ENCODE results near the gene DOCK3. TPM values are rescaled to one million over a fixed set of nuclear protein-coding genes. Genes with fewer than 3 reads are reported as not detected.

DOCK3 gene
- total RNA-seq, 1 experiment from 2014 or later = 8.3 TPM

DNA sequence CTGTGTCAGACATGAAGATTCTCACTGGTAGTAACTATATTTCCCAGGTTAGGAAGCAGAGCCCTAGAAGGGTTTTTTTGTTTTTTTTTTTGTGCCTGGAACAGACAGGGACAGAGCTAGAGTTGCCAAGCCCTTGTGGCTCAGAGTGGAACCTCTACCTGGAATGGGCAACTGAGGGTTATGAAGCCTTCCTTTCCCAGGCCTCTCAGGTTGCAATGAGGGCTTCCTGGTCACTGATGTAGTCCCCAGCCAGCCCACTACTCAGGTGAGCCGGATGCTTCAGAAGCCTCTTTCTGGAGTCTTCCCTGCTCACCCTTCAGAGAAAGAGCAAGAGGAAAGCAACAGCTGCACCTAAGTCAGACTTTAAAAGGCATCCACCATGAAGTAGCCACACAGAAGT lies 661.5 kb downstream of the DOCK3 start:
- no peak overlapping the region for H2BK12ac ChIP-seq (ENCODE audit: insufficient read length, low read depth, low read length)
- no CpG with 5 or more reads among the region's 1 CpG for WGBS (ENCODE audit: extremely low coverage, insufficient read length, low lambda C conversion rate)
- no peak overlapping the region for H4K5ac ChIP-seq (ENCODE audit: insufficient read length, low read depth, low read length)
- peak; percentile 39 for DNase-seq
- no peak overlapping the region for H3K9ac ChIP-seq (ENCODE audit: extremely low read depth, insufficient read length, low read length)
- H3K9me3 ChIP-seq (ENCODE audit: control insufficient read depth, low read depth, low read length) = no peaks in the 10 kb centered on the region
- no peak overlapping the region for H2BK120ac ChIP-seq (ENCODE audit: low read depth, low read length, poor library complexity, severe bottlenecking)
- H3K4me1 Mint-ChIP-seq = peaks cover 20 to 23% of the 10 kb centered on the region in 2 experiments
- no peak overlapping the region for H3K23ac ChIP-seq (ENCODE audit: insufficient read length, low read depth, low read length)
- no peak overlapping the region for H2AK5ac ChIP-seq (ENCODE audit: insufficient read length, low read length)
- H3K36me3 Mint-ChIP-seq (ENCODE audit: insufficient read depth in 1 of 3, low read depth in 3 of 3) = peaks cover 8 to 31% (median 13%) of the 10 kb centered on the region in 3 experiments
- H3K18ac ChIP-seq (ENCODE audit: insufficient read length, low read depth, low read length) = no peak overlapping the region
- no peaks in the 10 kb centered on the region for H3K27me3 Mint-ChIP-seq (ENCODE audit: low read depth)
- H4K91ac ChIP-seq (ENCODE audit: insufficient read length, low read depth, low read length) = no peak overlapping the region
- H2BK15ac ChIP-seq (ENCODE audit: low read depth, low read length) = no peak overlapping the region
- no peak overlapping the region for H3K56ac ChIP-seq (ENCODE audit: insufficient read length, low read depth, low read length)
- H3K79me1 ChIP-seq (ENCODE audit: insufficient read depth, low read depth, low read length, poor library complexity, severe bottlenecking) = no peaks in the 10 kb centered on the region
- no peak overlapping the region for H3K27ac ChIP-seq (ENCODE audit: insufficient read length, low read depth, low read length)
- H3K9me3 Mint-ChIP-seq = no peaks in the 10 kb centered on the region
- no peak overlapping the region for H3K4me3 Mint-ChIP-seq
- no peak overlapping the region for H2BK20ac ChIP-seq (ENCODE audit: low read depth, low read length, poor library complexity, severe bottlenecking)
- no peak; the same call in 2 of the 3 replicates for TF ChIP-seq CTCF (conservative IDR thresholded peaks at IDR 0.05)
- H3K79me2 ChIP-seq (ENCODE audit: insufficient read depth, low read length) = no peaks in the 10 kb centered on the region
- no peak overlapping the region for H2AFZ ChIP-seq (ENCODE audit: low read length)
- no peak overlapping the region for H2BK5ac ChIP-seq (ENCODE audit: insufficient read length, low read length)
- no peaks in the 10 kb centered on the region for H3K27me3 ChIP-seq (ENCODE audit: insufficient read depth, low read length)
- H4K20me1 ChIP-seq (ENCODE audit: control insufficient read depth, insufficient read depth, insufficient read length) = no peaks in the 10 kb centered on the region
- H3K4ac ChIP-seq (ENCODE audit: low read depth, low read length) = no peak overlapping the region
- no peak overlapping the region for H3T11ph ChIP-seq (ENCODE audit: low read length)
- no peak overlapping the region for H3K14ac ChIP-seq (ENCODE audit: insufficient read depth, low read length)
- H3K27ac Mint-ChIP-seq = peak overlapping the region in 1 of 3 experiments; percentile 70; a peak in 1 of 7 replicates
- peaks cover 12% of the 10 kb centered on the region for H3K4me1 ChIP-seq (ENCODE audit: insufficient read depth, low read length)
- no peak overlapping the region for H4K8ac ChIP-seq (replicated peaks; ENCODE audit: insufficient read length, low read depth, low read length)
- no peaks in the 10 kb centered on the region for H3K23me2 ChIP-seq (ENCODE audit: insufficient read length, low read depth, low read length, poor library complexity, severe bottlenecking)
- no peak overlapping the region for H3K4me2 ChIP-seq (ENCODE audit: insufficient read depth, insufficient read length, low read length)

All from H9 (cell line).